NCI-H1092 treated with DMSO at 0.1 percent for 48 hours (cell line): ENCODE measurements around the gene C6orf163.

Source experiments
- DNase-seq: peaks from one replicate; lab custom pipeline; 2025; lab: John Stamatoyannopoulos, UW

Gene C6orf163

DNA sequence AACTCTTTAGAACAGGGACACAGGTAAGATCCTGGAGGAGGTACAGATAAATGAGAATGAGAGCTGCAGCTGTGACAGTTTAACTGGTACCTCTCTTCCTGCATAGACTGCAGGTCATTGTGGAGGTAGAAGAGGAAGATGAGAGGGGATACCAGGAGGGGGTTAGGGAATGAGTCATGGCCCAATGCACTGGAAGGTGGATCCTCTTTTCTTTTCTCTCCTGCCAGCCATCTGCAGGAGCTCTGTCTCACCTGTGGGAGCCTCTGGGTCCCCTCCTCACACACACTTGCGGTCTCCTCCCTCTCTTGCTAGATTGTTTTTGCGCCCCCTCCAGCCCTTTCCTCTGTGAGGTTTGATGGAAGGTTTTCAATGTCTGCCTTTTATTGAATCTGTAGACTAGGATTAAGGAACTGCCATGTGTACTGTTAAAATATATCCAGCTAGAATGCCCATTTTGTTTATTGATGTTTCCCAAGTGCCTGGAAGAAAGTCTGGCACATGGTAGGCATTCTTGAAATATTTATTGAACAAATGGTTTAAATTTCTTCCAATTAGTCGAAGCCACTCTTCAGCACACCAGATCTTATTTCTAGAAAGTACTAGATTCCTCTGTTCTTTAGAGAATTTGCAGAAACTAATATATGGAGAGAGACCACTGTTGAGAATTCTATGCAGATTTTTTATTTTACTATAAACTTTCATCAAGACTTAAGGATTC is 13.0 kb downstream of the C6orf163 start:
- DNase-seq = no peak

DNA sequence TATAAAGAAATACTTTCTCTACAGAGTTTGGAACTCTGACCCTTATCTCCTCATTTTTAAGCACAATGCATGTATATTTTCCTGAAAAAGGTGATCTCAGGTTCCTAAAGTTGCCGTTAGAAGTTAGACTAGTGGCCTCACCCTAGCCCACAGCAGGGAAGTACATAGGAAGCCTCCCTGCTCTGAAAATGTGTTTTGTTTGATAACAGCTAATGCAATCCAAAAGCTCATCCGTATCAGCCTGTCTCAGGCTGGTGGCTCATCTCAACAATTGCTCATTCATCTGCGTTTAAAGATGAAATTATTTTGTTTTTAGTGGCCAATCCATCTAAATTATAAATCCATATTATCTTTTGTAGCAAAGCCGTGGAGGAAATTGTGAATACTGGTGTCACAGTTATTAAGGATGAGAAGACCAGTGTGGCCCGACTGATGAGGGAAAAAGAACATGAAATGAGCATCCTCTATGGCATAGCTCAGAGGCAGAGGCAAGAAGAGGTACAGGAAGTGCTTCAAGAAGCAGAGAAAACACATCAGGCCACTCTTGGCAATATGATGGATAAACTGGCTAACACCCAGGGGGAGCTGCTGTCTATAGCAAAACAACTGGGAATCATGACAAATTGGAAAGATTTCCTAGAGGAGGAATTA is 20.1 kb downstream of the C6orf163 start:
- no peak for DNase-seq

DNA sequence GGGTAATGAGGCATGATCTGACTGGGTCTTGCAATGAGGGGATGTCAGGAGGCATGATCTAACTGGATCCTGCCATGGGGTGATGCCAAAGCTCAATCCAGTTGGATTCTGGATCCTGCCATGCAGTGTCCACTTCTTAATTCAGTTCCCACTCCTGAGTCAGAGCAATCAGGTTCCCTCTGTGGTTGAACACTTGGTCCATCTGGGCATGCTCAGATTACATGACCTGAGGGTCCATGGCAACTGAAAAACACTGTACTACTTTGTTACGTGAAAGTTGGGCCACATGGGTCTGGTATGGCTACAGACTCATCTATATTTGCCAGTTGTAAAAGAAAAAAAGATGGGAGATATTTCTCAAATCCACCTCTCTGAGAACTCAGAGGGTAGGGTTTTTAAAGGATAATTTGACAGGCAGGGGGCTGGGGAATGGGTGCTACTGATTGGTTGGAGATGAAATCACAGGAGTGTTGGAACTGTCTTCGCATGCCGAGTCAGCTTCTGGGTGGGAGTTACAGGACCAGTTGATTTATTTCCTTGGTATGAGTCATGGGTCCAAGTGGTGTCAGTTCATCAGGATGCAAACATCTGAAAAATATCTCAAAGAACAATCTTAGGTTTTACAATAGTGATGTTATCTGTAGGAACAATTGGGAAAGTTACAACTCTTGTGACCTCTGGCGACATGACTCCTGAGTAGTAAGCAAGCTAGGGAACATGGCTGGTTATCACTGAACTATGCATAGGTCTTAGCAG is 21.6 kb downstream of the C6orf163 start:
- DNase-seq = no peak

DNA sequence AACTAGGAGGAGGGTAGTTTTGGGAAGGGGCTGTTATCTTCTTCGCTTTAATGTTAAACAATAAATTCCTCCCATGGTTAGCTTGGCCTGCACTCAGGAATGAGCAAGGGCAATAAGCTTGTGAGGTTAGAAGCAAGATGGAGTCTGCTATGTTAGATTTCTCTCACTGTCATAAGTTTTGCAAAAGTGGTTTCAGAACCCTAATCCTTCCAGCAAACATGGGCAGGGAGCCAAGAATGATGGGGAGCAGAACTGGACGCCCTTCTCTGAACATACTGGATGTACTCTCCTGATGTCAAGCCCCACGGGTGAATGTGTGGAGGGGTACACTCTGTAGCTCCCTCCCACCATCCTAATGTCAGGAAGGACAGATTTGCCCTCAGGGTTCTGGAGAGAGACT is 22.3 kb downstream of the C6orf163 start:
- DNase-seq = no peak

DNA sequence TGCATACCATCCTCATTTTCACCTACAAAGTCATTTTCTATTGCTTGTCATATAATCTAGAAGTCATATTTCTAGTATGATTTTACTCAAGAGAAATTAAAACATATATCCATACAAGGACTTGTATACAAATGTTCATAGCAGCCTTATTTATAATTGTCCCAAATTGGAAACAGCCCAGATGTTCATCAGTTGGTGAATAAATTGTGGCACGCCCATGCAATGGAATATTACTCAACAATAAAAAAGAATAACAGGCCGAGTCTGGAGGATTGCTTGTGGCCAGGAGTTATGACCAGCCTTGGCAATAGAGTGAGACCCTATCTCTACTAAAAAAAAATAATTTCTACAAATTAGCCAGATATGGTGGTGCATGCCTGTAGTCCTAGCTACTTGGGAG is 28.8 kb downstream of the C6orf163 start:
- DNase-seq = no peak

- no peak for DNase-seq
Observed at GRCh38 chr6:87375315-87375714, 30.7 kb downstream of the C6orf163 start.

- DNase-seq = no peak
Observed at GRCh38 chr6:87376643-87377042, 32.0 kb downstream of the C6orf163 start.

GRCh38 chr6:87378947-87379346 is 34.3 kb downstream of the C6orf163 start:
- DNase-seq = no peak

- no peak for DNase-seq
Observed at GRCh38 chr6:87382861-87383260, 38.2 kb downstream of the C6orf163 start.

DNA sequence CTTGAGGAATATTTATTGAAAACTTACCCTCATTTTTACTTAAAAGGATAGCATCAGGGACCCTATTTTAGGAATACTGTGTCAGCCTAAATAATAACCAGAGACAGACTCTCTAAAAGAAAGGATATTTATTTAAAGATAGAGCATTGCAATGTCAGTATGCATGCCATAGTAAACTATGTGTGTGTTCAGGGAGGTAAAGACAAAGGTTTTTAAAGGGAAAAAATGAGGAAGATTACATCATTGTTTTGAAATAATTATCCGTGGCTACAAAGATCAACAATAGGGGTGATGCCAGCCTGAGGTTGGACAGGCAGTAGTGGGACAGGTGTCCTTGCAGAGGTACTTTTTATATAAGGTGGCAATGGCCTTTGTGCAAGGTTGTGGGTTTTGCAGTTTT is 39.4 kb downstream of the C6orf163 start:
- DNase-seq = no peak

DNA sequence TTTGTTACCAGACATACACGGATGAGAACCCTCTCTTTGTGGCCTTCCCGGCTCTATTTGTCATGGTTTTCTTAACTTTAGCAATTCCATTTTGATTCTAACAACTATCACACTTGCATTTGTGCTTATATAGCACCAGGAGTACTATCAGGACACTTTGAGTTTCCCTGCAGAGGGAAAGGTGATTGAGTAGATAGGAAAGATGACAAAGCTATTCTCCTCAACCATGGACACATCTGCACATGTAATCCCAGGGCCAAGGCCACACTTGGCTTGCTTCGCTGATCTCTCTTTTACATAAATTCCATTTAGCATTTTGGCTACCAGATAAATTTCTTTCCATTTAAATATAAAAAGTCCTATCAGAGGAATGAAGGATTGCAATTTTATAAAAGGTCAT is 39.8 kb downstream of the C6orf163 start:
- DNase-seq = no peak

- DNase-seq = peak; percentile 0
Observed at GRCh38 chr6:87391334-87391733, 46.7 kb downstream of the C6orf163 start.

GRCh38 chr6:87393026-87393622 is 48.5 kb downstream of the C6orf163 start:
- DNase-seq = peak; percentile 50

GRCh38 chr6:87395431-87395830 is 50.8 kb downstream of the C6orf163 start:
- DNase-seq = no peak

DNA sequence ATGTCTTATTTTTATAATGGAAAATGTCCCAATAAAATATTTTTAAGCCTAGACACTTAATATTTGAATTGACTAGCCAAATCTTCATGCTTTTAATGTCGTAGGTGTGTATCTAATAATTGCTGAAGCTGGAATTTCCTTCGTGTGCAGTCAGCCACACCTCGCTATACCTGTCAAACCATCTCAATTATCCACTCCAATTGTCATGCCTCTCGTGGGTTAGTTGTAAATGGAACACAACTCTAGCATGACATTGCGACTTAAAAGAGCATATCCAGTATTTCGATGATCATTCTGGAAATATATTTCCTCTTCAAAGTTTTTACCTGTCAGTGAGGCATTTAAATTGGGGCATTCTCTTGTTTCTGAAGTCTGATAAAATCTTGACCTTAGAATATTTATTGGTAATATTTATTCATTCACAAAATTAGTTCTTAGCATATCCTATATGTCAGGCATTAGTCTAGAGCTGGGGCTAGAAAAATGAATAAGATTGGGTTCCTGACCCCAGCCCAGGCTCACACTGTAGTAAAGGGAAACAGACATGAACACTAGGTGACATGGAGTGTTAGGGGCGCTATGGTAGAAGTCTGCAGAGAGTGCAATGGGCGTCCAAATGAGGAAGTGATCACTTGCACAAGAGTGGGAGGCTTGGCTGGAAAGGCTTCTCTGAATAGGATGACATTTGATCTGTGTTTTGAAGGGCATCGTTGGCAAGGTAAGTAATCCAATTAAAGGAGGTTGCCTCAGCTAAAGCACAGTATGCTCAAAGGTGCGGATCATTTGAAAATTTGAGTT is 52.2 kb downstream of the C6orf163 start:
- DNase-seq = peak; percentile 0

DNA sequence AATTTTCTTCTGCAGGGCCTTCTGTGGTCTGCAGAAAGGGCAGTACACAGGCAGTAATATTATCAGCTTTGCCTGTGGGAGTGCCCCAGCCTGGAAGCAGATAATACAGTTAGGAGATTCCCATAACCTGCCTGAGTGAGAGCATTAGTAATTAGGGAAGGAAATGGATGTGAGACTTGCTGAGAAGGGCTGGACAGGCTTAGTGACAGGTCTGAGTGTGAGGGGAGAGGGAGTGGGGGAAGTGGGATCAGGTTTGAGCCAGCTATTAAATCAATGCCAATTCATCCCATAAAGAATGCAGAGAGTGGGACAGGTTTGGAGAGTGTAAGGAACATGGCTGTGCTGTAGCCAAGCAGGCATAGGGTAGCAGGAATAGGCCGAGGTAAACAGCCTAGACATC is 53.0 kb downstream of the C6orf163 start:
- DNase-seq = no peak

DNA sequence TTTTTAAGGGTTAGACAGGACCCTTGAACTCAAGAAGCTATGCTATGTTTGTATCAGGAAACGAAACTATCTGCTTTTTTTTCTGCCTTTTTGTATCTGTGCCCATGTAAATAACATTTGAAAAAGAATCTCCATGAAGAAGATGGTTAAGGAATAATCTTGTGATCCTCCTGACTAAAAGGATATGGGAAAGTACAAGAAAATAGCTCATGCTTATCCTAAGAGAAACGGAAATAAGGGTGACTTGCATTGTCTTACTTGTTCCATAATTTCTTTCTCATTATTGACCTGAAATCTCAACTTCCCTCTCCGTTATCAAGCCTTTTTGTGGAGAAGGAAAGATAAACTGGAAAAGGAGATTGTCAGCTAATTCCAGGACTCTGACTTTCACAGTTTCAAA is 57.2 kb downstream of the C6orf163 start:
- DNase-seq = no peak

GRCh38 chr6:87407561-87407900 is 62.9 kb downstream of the C6orf163 start:
- peak; percentile 56 for DNase-seq

GRCh38 chr6:87407901-87408720 is 63.5 kb downstream of the C6orf163 start, which contains the start of gene CFAP206:
Gene CFAP206 (plus strand): TSS chr6:87407972. CDS start chr6:87409840, 1,868 bp downstream.
- peak; percentile 84 for DNase-seq

DNA sequence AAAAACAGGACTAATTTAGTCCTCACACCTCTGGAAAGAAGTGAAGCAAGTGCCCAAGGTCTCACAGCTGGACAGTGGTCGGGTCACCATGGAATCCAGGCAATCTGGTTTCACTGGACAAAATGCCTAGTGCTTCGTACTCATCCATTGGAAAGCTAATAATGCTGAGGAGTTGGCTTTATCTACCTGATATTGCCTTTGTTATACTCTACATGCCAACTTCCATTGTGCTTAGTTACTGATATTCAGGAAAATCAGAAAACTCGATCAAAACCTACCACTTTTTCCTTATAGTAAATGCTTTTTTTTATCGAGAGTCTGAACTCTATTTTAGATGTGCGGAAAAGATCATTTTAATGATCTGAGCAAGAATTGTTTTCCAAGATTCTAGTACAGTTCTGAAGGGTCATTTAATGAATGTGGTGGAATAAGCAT is 64.1 kb downstream of the C6orf163 start:
- no peak for DNase-seq
